NCI-H2196 treated with DMSO at 0.1 percent for 48 hours (cell line): ENCODE measurements around the gene BBOF1.

Experiments used
- DNase-seq: peaks from one replicate; lab custom pipeline; 2025; ENCODE audit not compliant: unreplicated experiment; lab: John Stamatoyannopoulos, UW

BBOF1 gene

GRCh38 chr14:74089251-74090020, 70.3 kb downstream of the BBOF1 start:
- DNase-seq: no peak

DNA sequence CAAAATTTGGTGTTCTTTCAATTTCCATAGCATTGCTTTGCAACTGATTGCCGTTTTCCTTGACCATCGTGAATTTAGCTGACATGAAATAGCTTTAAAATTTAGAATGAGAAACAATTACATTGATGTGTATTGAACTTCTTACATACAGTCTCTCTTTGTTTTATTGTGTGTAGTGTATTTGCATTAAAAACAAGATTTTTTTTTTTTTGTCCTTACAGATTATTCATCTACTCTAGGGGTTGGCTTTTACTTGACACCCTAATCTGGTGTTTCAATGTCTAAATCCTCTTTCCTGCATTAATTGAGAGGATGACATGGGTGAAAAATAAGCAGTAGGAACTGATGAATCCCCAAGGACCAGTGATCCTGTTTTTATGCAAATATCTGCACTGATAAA, 86.2 kb downstream of the BBOF1 start:
- no peak for DNase-seq

DNA sequence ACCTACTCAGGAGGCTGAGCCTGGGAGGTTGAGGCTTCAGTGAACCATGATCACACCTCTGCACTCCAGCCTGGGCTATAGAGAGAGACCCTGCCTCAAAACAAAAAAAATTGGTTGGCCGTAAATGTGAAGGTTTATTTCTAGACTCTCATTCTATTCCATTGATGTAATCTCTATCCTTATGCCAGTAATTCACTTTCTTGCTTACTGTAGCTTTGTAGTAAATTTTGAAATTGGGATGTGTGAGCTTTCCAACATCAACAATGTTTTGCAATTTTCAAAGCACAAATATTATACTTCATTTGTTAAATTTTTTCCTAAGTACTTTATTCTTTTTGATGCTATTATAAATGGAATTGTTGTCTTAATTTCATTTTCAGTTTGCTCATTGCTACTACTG, 90.2 kb downstream of the BBOF1 start:
- DNase-seq: no peak

GRCh38 chr14:74111395-74112216, 92.5 kb downstream of the BBOF1 start:
- peak; percentile 34 for DNase-seq
